ENCODE results near the gene OCA2. TPM values are rescaled to one million over a fixed set of nuclear protein-coding genes. Genes with fewer than 3 reads are reported as not detected.

OCA2 gene
- polyA plus RNA-seq, 1 donor (not counting 4 experiments of a cell fraction or from before 2014, with no cell fraction given): 0.05 TPM

- dilution Hi-C loops (cut with MboI; ENCODE audit: extremely low pct_ligation_motif_present, low sequenced_read_pairs): no loop called here
- H3K79me2 ChIP-seq (ENCODE audit: control insufficient read depth, insufficient read depth, low read length): no peaks in the 10 kb centered on the region
- no peak overlapping the region for H3K9ac ChIP-seq (ENCODE audit: control insufficient read depth, extremely low read depth, insufficient read depth, low read length)
- H3K4me3 ChIP-seq (ENCODE audit: control insufficient read depth in 2 of 3, extremely low read depth in 1 of 3, insufficient read depth in 2 of 3, low read depth in 1 of 3, low read length in 3 of 3): no peak overlapping the region
- H3K27ac ChIP-seq (ENCODE audit: control insufficient read depth, insufficient read depth, low read length): no peak overlapping the region
- FAIRE-seq (no peak), DNase-seq (ENCODE audit: low read depth, low spot score) (no peak)
- H4K20me1 ChIP-seq (ENCODE audit: control insufficient read depth, extremely low read depth, insufficient read depth, low read length): no peaks in the 10 kb centered on the region
- TF ChIP-seq EZH2 (IDR thresholded peaks at IDR 0.05; ENCODE audit: low read length): no peak
- no peak for TF ChIP-seq CTCF (optimal IDR thresholded peaks at IDR 0.05 in 1 of 3, IDR thresholded peaks at IDR 0.05 in 1 of 3, conservative IDR thresholded peaks at IDR 0.05 in 1 of 3; ENCODE audit: extremely low read depth in 1 of 3, insufficient read depth in 2 of 3, low read length in 3 of 3)
- no peaks in the 10 kb centered on the region for H3K4me1 ChIP-seq (ENCODE audit: control insufficient read depth, extremely low read depth, insufficient read depth, low read length)
- H2AFZ ChIP-seq (ENCODE audit: control insufficient read depth, low read length): no peak overlapping the region
- no peaks in the 10 kb centered on the region for H3K36me3 ChIP-seq (ENCODE audit: control insufficient read depth in 2 of 2, extremely low read depth in 1 of 2, insufficient read depth in 2 of 2, low read length in 2 of 2)
- H3K4me2 ChIP-seq (ENCODE audit: control insufficient read depth, extremely low read depth, insufficient read depth, low read depth, low read length): no peak overlapping the region
- H3K9me1 ChIP-seq (ENCODE audit: control insufficient read depth, extremely low read depth, insufficient read depth, low read length): no peaks in the 10 kb centered on the region
- no peaks in the 10 kb centered on the region for H3K27me3 ChIP-seq (ENCODE audit: control insufficient read depth, extremely low read depth, insufficient read depth, low read length)
- peaks cover 2% of the 10 kb centered on the region for H3K9me3 ChIP-seq (ENCODE audit: control insufficient read depth, low read depth, low read length)
These were observed 328.2 kb downstream of the OCA2 start for GRCh38 chr15:27770769-27771554.

GRCh38 chr15:27770086-27770607, 329.0 kb downstream of the OCA2 start:
- no peak overlapping the region for H3K4me3 ChIP-seq (ENCODE audit: control insufficient read depth in 2 of 3, extremely low read depth in 1 of 3, insufficient read depth in 2 of 3, low read depth in 1 of 3, low read length in 3 of 3)
- no peak overlapping the region for H2AFZ ChIP-seq (ENCODE audit: control insufficient read depth, low read length)
- TF ChIP-seq CTCF (optimal IDR thresholded peaks at IDR 0.05 in 1 of 3, IDR thresholded peaks at IDR 0.05 in 1 of 3, conservative IDR thresholded peaks at IDR 0.05 in 1 of 3; ENCODE audit: extremely low read depth in 1 of 3, insufficient read depth in 2 of 3, low read length in 3 of 3): no peak
- no peak for TF ChIP-seq EZH2 (IDR thresholded peaks at IDR 0.05; ENCODE audit: low read length)
- no peak overlapping the region for H3K27ac ChIP-seq (ENCODE audit: control insufficient read depth, insufficient read depth, low read length)
- no peaks in the 10 kb centered on the region for H3K27me3 ChIP-seq (ENCODE audit: control insufficient read depth, extremely low read depth, insufficient read depth, low read length)
- H3K9me3 ChIP-seq (ENCODE audit: control insufficient read depth, low read depth, low read length): peaks cover 2% of the 10 kb centered on the region
- no peaks in the 10 kb centered on the region for H3K9me1 ChIP-seq (ENCODE audit: control insufficient read depth, extremely low read depth, insufficient read depth, low read length)
- DNase-seq (ENCODE audit: low read depth, low spot score) (no peak), FAIRE-seq (no peak)
- H3K36me3 ChIP-seq (ENCODE audit: control insufficient read depth in 2 of 2, extremely low read depth in 1 of 2, insufficient read depth in 2 of 2, low read length in 2 of 2): no peaks in the 10 kb centered on the region
- no peak overlapping the region for H3K9ac ChIP-seq (ENCODE audit: control insufficient read depth, extremely low read depth, insufficient read depth, low read length)
- dilution Hi-C loops (cut with MboI; ENCODE audit: extremely low pct_ligation_motif_present, low sequenced_read_pairs): no loop called here
- no peaks in the 10 kb centered on the region for H4K20me1 ChIP-seq (ENCODE audit: control insufficient read depth, extremely low read depth, insufficient read depth, low read length)
- no peaks in the 10 kb centered on the region for H3K4me1 ChIP-seq (ENCODE audit: control insufficient read depth, extremely low read depth, insufficient read depth, low read length)
- H3K4me2 ChIP-seq (ENCODE audit: control insufficient read depth, extremely low read depth, insufficient read depth, low read depth, low read length): no peak overlapping the region
- no peaks in the 10 kb centered on the region for H3K79me2 ChIP-seq (ENCODE audit: control insufficient read depth, insufficient read depth, low read length)
